Measurements from ENCODE around the gene RBKS.
"Not testable (repeated sequence)": the region's sequence is repeated elsewhere in the genome, so short reads cannot be mapped to it uniquely, and the experiment has no call there.

Gene RBKS

GRCh38 chr2:27871802-27872201 is 18.4 kb downstream of the RBKS start:
- no peak for DNase-seq (ENCODE audit: low read depth in 2 of 2)

- DNase-seq (ENCODE audit: low read depth in 2 of 2): no peak
Measured at GRCh38 chr2:27870724-27871123, 19.5 kb downstream of the RBKS start.

- DNase-seq (ENCODE audit: low read depth in 2 of 2): no peak
Measured at GRCh38 chr2:27869763-27870162, 20.4 kb downstream of the RBKS start.

GRCh38 chr2:27866237-27866636 is 23.9 kb downstream of the RBKS start:
- DNase-seq (ENCODE audit: low read depth in 2 of 2): no peak

GRCh38 chr2:27863955-27864354 is 26.2 kb downstream of the RBKS start:
- not testable (repeated sequence) for DNase-seq (ENCODE audit: low read depth in 2 of 2)

GRCh38 chr2:27863146-27863545 is 27.0 kb downstream of the RBKS start:
- no peak for DNase-seq (ENCODE audit: low read depth in 2 of 2)

- no peak for DNase-seq (ENCODE audit: low read depth in 2 of 2)
Measured at GRCh38 chr2:27860111-27860510, 30.1 kb downstream of the RBKS start.

GRCh38 chr2:27857417-27858172 is 32.6 kb downstream of the RBKS start:
- no peak for DNase-seq (ENCODE audit: low read depth in 2 of 2)

- no peak for DNase-seq (ENCODE audit: low read depth in 2 of 2)
Measured at GRCh38 chr2:27856956-27857355, 33.2 kb downstream of the RBKS start.

GRCh38 chr2:27856386-27856785 is 33.8 kb downstream of the RBKS start:
- no peak for DNase-seq (ENCODE audit: low read depth in 2 of 2)

GRCh38 chr2:27855476-27855875 is 34.7 kb downstream of the RBKS start:
- DNase-seq (ENCODE audit: low read depth in 2 of 2): no peak

GRCh38 chr2:27854229-27854862 is 35.8 kb downstream of the RBKS start:
- DNase-seq (ENCODE audit: low read depth in 2 of 2): no peak

GRCh38 chr2:27852691-27853090 is 37.5 kb downstream of the RBKS start:
- no peak for DNase-seq (ENCODE audit: low read depth in 2 of 2)

GRCh38 chr2:27849558-27850205 is 40.5 kb downstream of the RBKS start:
- DNase-seq (ENCODE audit: low read depth in 2 of 2): no peak

- DNase-seq (ENCODE audit: low read depth in 2 of 2): no peak
Measured at GRCh38 chr2:27847333-27847732, 42.9 kb downstream of the RBKS start.

- DNase-seq (ENCODE audit: low read depth in 2 of 2): no peak
Measured at GRCh38 chr2:27844821-27845255, 45.3 kb downstream of the RBKS start.

GRCh38 chr2:27843992-27844391 is 46.2 kb downstream of the RBKS start:
- no peak for DNase-seq (ENCODE audit: low read depth in 2 of 2)

- DNase-seq (ENCODE audit: low read depth in 2 of 2): no peak
Measured at GRCh38 chr2:27842894-27843293, 47.3 kb downstream of the RBKS start.

- DNase-seq (ENCODE audit: low read depth in 2 of 2): no peak
Measured at GRCh38 chr2:27839022-27839618, 51.1 kb downstream of the RBKS start.

- DNase-seq (ENCODE audit: low read depth in 2 of 2): no peak
Measured at GRCh38 chr2:27838502-27838901, 51.7 kb downstream of the RBKS start.

GRCh38 chr2:27833931-27834330 is 56.3 kb downstream of the RBKS start:
- DNase-seq (ENCODE audit: low read depth in 2 of 2): no peak

GRCh38 chr2:27832396-27832795 is 57.8 kb downstream of the RBKS start:
- DNase-seq (ENCODE audit: low read depth in 2 of 2): no peak

Measured in stimulated activated CD4-positive, alpha-beta T cell treated with anti-CD3 and anti-CD28 coated beads, Interleukin-1b, Interleukin-23, amount 100 ng/mL, for 1 hour (primary cell).